A673 (cell line): Measurements from ENCODE around the gene TRERF1. TPM values are rescaled to one million over a fixed set of nuclear protein-coding genes. Genes with fewer than 3 reads are reported as not detected.

ENCODE experiments used
- BruUV-seq: library from RNA; stranded (reverse); fragments of 400-500 nt; replicated peaks from 2 replicates; lab custom pipeline; 2021; lab: Mats Ljungman, UMichigan
- CTCF ChIA-PET: fragments of 300-600 bp; sonication (Branson Sonifier 250); formaldehyde crosslinking; loops from one replicate; lab custom pipeline; 2022; ENCODE audit warnings: antibody characterized with exemption; lab: Charles Lee
- POLR2A ChIA-PET: fragments of 300-600 bp; sonication (Branson Sonifier 250); formaldehyde crosslinking; loops from one replicate; lab custom pipeline; 2022; ENCODE audit warnings: antibody characterized with exemption; ENCODE audit not compliant: low non-redundant PET; lab: Charles Lee
- DNase-seq: peaks from one replicate; pipeline ENCODE4 v3.0.0-alpha.2; 2015; ENCODE audit warnings: low spot score
- H3K27ac ChIP-seq: fragments of 200-600 bp; sonication (generic); 2 replicates; pipeline ENCODE4 v1.5.1; 2016; ENCODE audit warnings: mixed run types, low read depth, mild to moderate bottlenecking, mixed read lengths, antibody characterized with exemption, low read length; ENCODE audit not compliant: poor library complexity, severe bottlenecking
- H3K27me3 ChIP-seq: fragments of 200-600 bp; sonication (generic); replicated peaks from 2 replicates; pipeline ENCODE4 v1.6.1; 2017; ENCODE audit warnings: mixed run types, low read depth, mild to moderate bottlenecking, mixed read lengths, antibody characterized with exemption, low read length; ENCODE audit not compliant: insufficient read depth, poor library complexity
- H3K36me3 ChIP-seq: fragments of 200-600 bp; sonication (generic); 2 replicates; pipeline ENCODE4 v1.6.1; 2016; ENCODE audit warnings: mixed run types, mild to moderate bottlenecking, mixed read lengths, antibody characterized with exemption, low read length; ENCODE audit not compliant: insufficient read depth, poor library complexity, severe bottlenecking
- H3K4me1 ChIP-seq: fragments of 200-600 bp; sonication (generic); 2 replicates; pipeline ENCODE4 v1.6.1; 2017; ENCODE audit warnings: mixed run types, mild to moderate bottlenecking, mixed read lengths, antibody characterized with exemption, low read length; ENCODE audit not compliant: insufficient read depth, poor library complexity, severe bottlenecking
- H3K4me3 ChIP-seq: fragments of 200-600 bp; sonication (generic); 2 replicates; pipeline ENCODE4 v1.5.1; 2016; ENCODE audit warnings: low read depth, mixed run types, mild to moderate bottlenecking, mixed read lengths, low read length; ENCODE audit not compliant: poor library complexity, severe bottlenecking
- H3K9me3 ChIP-seq: fragments of 200-600 bp; sonication (generic); 2 replicates; pipeline ENCODE4 v1.6.1; 2016; ENCODE audit warnings: mixed run types, low read depth, mild to moderate bottlenecking, mixed read lengths, antibody characterized with exemption, low read length; ENCODE audit not compliant: poor library complexity, severe bottlenecking
- CTCF ChIP-seq: fragments of 300-800, 200-600 bp; sonication (generic); conservative IDR thresholded peaks from 2 replicates; pipeline ENCODE4 v1.5.1; 2017; ENCODE audit warnings: low read depth, mild to moderate bottlenecking, antibody characterized with exemption, low read length, moderate library complexity, mixed read lengths
- EZH2 ChIP-seq: fragments of 200-600 bp; sonication (generic); IDR thresholded peaks from 2 replicates; pipeline ENCODE4 v1.6.1; 2017; ENCODE audit warnings: borderline replicate concordance, low read depth, mild to moderate bottlenecking, mixed read lengths, antibody characterized with exemption, low read length; ENCODE audit not compliant: poor library complexity, severe bottlenecking
- intact Hi-C: fragments of 100-400 bp; cut with micrococcal nuclease; formaldehyde crosslinking; loops from one replicate; pipeline ENCODE4 v1.10.0; 2022; ENCODE audit not compliant: unreplicated experiment
- total RNA-seq: library from RNA; stranded (reverse); gene quantifications from 2 replicates; pipeline ENCODE4 v1.2.3, GENCODE V29; 2021

Gene TRERF1
- total RNA-seq, 1 experiment from 2014 or later: 9.5 TPM

GRCh38 chr6:42239736-42240375 lies 211.9 kb downstream of the TRERF1 start:
- Histone ChIP-seq H3K4me3 (no peak overlapping the region), H3K27ac (no peak overlapping the region), H3K27me3 (no peaks in the 10 kb centered on the region), H3K4me1 (no peaks in the 10 kb centered on the region), H3K9me3 (no peaks in the 10 kb centered on the region), H3K36me3 (no peaks in the 10 kb centered on the region)
- intact Hi-C loops: no loop called here
- POLR2A ChIA-PET: interaction anchor here (0.6 kb wide), 1 partner anchor 38 kb away, joined by 4 read pairs; no protein-coding TSS in a partner anchor
- TF ChIP-seq EZH2: no peak
- TF ChIP-seq CTCF: no peak
- no peak for DNase-seq
- CTCF ChIA-PET: no interaction called here
- no TSS peak for BruUV-seq

GRCh38 chr6:42239333-42239732 lies 212.4 kb downstream of the TRERF1 start:
- H3K36me3 ChIP-seq: no peaks in the 10 kb centered on the region
- no peaks in the 10 kb centered on the region for H3K27me3 ChIP-seq
- no peak for DNase-seq
- POLR2A ChIA-PET: no interaction called here
- intact Hi-C loops: no loop called here
- TF ChIP-seq CTCF (no peak), EZH2 (no peak)
- H3K4me1 ChIP-seq: no peaks in the 10 kb centered on the region
- no peak overlapping the region for H3K27ac ChIP-seq
- CTCF ChIA-PET: no interaction called here
- no peaks in the 10 kb centered on the region for H3K9me3 ChIP-seq
- no peak overlapping the region for H3K4me3 ChIP-seq
- no TSS peak for BruUV-seq

- ChIA-PET POLR2A (no interaction called here), CTCF (no interaction called here)
- H3K9me3 ChIP-seq: no peaks in the 10 kb centered on the region
- H3K27ac ChIP-seq: no peak overlapping the region
- no peak overlapping the region for H3K4me3 ChIP-seq
- no peaks in the 10 kb centered on the region for H3K36me3 ChIP-seq
- no TSS peak for BruUV-seq
- DNase-seq: no peak
- intact Hi-C loops: no loop called here
- H3K27me3 ChIP-seq: no peaks in the 10 kb centered on the region
- no peaks in the 10 kb centered on the region for H3K4me1 ChIP-seq
- no peak for TF ChIP-seq EZH2
- no peak for TF ChIP-seq CTCF
These were observed 213.9 kb downstream of the TRERF1 start for GRCh38 chr6:42237857-42238256.
